Placental pericyte (primary cell): ENCODE results near the gene ANKRD36C. TPM values are rescaled to one million over a fixed set of nuclear protein-coding genes. Genes with fewer than 3 reads are reported as not detected.

Source experiments
- small RNA-seq: library from RNA; depleted of rRNA; stranded (forward); fragments of <200 nt; gene quantifications from one replicate; pipeline ENCODE3, GENCODE V24; 2012; ENCODE audit warnings: low replicate concordance
- total RNA-seq: library from RNA; depleted of rRNA; stranded (reverse); fragments of >200 nt; gene quantifications from 2 replicates; pipeline ENCODE4 v1.2.3, GENCODE V29; 2012

ANKRD36C gene
- total RNA-seq, result 24.3 and 45.0 TPM in 2 replicates

DNA sequence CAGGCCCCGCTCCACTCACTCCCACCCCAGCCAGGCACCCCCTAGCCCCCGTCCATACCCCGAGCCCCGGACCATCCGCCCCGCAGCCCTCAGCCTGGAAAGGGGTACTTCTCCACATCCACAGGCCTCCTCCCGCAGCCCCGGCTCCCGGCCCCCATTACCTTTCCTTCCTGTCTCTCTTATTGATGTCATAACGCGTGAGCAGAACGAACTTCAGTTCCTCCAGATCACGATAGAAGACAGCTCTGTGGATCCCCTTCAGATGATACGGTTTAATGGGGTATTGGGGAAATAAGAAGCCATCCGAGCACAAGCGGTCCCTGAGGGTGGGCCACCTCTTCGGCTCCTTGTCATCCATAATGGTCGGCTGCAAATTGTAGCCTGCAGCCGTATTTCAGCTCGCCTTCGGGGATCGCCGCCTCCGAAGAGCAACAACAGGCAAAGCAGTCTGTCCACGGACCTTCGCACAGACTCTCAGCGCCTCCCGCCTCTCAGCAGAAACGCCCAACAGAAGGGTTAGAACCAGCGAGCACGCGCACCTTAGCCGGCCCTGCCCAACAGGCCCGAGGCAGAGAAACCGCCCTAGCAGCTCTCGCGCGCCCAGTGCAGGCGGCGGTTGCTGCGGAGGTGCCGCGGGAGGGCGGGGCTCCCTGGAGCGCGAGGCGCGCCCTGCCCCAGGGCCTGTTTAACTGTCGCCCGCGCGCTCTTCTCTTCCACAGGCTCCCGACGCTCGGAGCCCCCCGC is at the start of gene ANKRD36C:
Gene ANKRD36C (minus strand): TSS at position 474 of the 744 bp plus-strand sequence. CDS start 116 bp downstream, at position 358.

DNA sequence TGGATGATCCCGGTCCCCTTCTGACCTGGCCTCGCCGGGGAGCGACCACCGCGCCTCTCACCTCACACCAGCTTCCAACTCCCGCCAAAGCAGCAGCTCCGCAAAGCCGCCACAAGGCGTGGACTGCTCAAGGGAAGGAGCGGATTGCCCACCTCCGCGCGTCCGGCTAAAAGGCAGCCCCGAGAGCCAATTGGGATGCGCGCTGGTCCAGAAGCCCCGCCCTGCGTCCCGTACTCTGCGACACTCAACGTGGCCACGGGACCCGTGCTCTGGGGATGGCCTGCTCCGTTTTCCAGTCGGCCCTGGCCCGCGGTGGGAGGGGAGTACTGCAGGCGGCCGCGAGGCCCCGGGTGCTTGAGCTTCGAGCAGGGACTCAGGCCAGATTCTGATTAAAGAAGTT is 43.2 kb upstream of the ANKRD36C start, which contains the start of gene GPAT2:
Gene GPAT2 (minus strand): TSS at position 125 of the 400 bp plus-strand sequence. CDS start 2,557 bp downstream, outside the sequence.

Small RNAs within 50 kb of the gene (small RNA-seq; reads per million reads assigned to genes)
- not detected for gene RN7SL210P

Other genes with a start within 250 kb of the ANKRD36C start
- 1.3 TPM in 2 replicates for gene GPAT2, start 43.1 kb upstream of the ANKRD36C start, total RNA-seq
- gene ADRA2B, start 124.7 kb upstream of the ANKRD36C start, total RNA-seq, result not detected in 2 replicates
- not detected in 2 replicates for gene ASTL, start 146.7 kb upstream of the ANKRD36C start, total RNA-seq
- 0.57 TPM in 1 of 2 replicates, not detected in the other for gene DUSP2, start 153.6 kb upstream of the ANKRD36C start, total RNA-seq
- 80.1 and 253 TPM in 2 replicates for gene STARD7, start 217.0 kb upstream of the ANKRD36C start, total RNA-seq